H54 (cell line): ENCODE results near the gene STMP1.
A peak's percentile ranks its signal among the peaks of the same experiment; 100 is the strongest.
"Not testable (repeated sequence)": the region's sequence is repeated elsewhere in the genome, so short reads cannot be mapped to it uniquely, and the experiment has no call there.

Experiments
- DNase-seq: peaks from one replicate; pipeline ENCODE4 v3.0.0; 2011; ENCODE audit warnings: low spot score, mixed read lengths; ENCODE audit not compliant: insufficient read length
- FAIRE-seq: peaks from 3 replicates; lab custom pipeline; 2011; peaks lifted over from hg19 to GRCh38; lab: Jason Lieb, UNC
- POLR2A ChIP-seq: IDR thresholded peaks from 2 replicates; pipeline ENCODE4 v1.6.1; 2011; ENCODE audit warnings: low read depth, mild to moderate bottlenecking, low read length

The STMP1 gene

GRCh38 chr7:135670179-135670578 lies 7.9 kb downstream of the STMP1 start:
- no peak for TF ChIP-seq POLR2A
- DNase-seq, result no peak
- FAIRE-seq, result peak; percentile 84

- FAIRE-seq (peak; percentile 66), DNase-seq (no peak)
- no peak for TF ChIP-seq POLR2A
These were observed 10.4 kb downstream of the STMP1 start for GRCh38 chr7:135672560-135673359.

- FAIRE-seq, result no peak
- no peak for TF ChIP-seq POLR2A
These were observed 11.0 kb downstream of the STMP1 start for GRCh38 chr7:135673360-135673706.

GRCh38 chr7:135678612-135679575 lies 16.6 kb downstream of the STMP1 start:
- DNase-seq, result no peak
- FAIRE-seq, result no peak
- TF ChIP-seq POLR2A, result no peak

More at GRCh38 chr7:135673360-135673706, 11.0 kb downstream of the STMP1 start:
- DNase-seq, result no peak

GRCh38 chr7:135681762-135682161 lies 19.4 kb downstream of the STMP1 start:
- TF ChIP-seq POLR2A, result no peak
- DNase-seq (no peak), FAIRE-seq (no peak)

GRCh38 chr7:135682191-135682590 lies 19.9 kb downstream of the STMP1 start:
- FAIRE-seq, result no peak
- no peak for TF ChIP-seq POLR2A
- no peak for DNase-seq

GRCh38 chr7:135683609-135684008 lies 21.3 kb downstream of the STMP1 start:
- no peak for FAIRE-seq
- no peak for TF ChIP-seq POLR2A
- no peak for DNase-seq

- TF ChIP-seq POLR2A, result no peak
- DNase-seq (peak; percentile 26), FAIRE-seq (no peak)
These were observed 21.8 kb downstream of the STMP1 start for GRCh38 chr7:135684136-135684535.

- FAIRE-seq, result no peak
- no peak for TF ChIP-seq POLR2A
These were observed 22.4 kb downstream of the STMP1 start for GRCh38 chr7:135684699-135685098.

GRCh38 chr7:135685306-135686084 lies 23.2 kb downstream of the STMP1 start:
- TF ChIP-seq POLR2A, result no peak
- FAIRE-seq, result no peak
- DNase-seq, result no peak

More at GRCh38 chr7:135684699-135685098, 22.4 kb downstream of the STMP1 start:
- no peak for DNase-seq

GRCh38 chr7:135687466-135687865 lies 25.2 kb downstream of the STMP1 start:
- no peak for TF ChIP-seq POLR2A
- FAIRE-seq (no peak), DNase-seq (no peak)

- FAIRE-seq (no peak), DNase-seq (no peak)
These were observed 28.3 kb downstream of the STMP1 start for GRCh38 chr7:135690566-135690965.

GRCh38 chr7:135692055-135692454 lies 29.7 kb downstream of the STMP1 start:
- no peak for FAIRE-seq
- no peak for DNase-seq
- no peak for TF ChIP-seq POLR2A

More at GRCh38 chr7:135690566-135690965, 28.3 kb downstream of the STMP1 start:
- no peak for TF ChIP-seq POLR2A

GRCh38 chr7:135692606-135693005 lies 30.3 kb downstream of the STMP1 start:
- FAIRE-seq, result not testable (repeated sequence)

More at GRCh38 chr7:135692606-135693005, 30.3 kb downstream of the STMP1 start:
- DNase-seq, result not testable (repeated sequence)
